ENCODE results near the gene BHLHE40.

Gene BHLHE40

DNA sequence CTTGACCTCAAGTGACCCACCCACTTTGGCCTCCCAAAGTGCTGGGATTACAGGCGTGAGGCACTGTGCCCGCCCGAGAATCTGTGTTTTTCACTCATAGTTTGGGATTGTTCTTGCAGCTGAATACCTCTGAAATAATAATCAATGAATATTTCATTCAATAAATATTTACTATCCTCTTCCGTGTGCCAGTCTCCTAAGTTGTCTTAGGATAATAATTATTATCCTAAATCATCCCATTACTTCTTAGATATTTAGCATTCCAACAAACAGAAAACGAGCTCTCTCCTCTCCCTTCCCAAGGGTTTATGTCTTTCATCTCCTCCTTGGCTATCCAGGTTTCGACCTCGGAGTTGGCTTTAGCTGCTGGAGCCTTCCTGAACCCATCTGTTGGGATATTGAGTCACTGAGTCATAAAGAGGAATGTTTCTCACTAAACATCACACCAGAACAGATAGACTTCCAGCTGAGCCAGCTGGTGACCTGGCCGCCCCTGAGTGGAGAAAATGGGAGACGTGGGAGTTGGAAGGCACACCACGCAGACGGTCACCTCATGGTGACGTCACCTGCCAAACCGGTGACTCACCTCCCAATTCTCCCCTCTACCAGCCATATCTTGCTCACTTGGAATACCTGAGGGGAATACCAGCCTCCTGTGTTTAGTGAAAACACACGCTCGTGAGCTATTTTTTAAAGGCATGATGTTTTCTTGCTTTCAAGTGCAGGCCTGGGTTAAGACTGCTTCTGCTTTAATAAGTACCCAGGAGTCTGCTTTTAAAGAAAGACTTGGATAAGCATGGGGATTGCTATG, 43.9 kb downstream of the BHLHE40 start (continued):
- TF ChIP-seq, protein P1, sequence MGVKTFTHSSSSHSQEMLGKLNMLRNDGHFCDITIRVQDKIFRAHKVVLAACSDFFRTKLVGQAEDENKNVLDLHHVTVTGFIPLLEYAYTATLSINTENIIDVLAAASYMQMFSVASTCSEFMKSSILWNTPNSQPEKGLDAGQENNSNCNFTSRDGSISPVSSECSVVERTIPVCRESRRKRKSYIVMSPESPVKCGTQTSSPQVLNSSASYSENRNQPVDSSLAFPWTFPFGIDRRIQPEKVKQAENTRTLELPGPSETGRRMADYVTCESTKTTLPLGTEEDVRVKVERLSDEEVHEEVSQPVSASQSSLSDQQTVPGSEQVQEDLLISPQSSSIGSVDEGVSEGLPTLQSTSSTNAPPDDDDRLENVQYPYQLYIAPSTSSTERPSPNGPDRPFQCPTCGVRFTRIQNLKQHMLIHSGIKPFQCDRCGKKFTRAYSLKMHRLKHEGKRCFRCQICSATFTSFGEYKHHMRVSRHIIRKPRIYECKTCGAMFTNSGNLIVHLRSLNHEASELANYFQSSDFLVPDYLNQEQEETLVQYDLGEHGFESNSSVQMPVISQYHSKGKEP (tag by site-specific recombination; IDR thresholded peaks at IDR 0.05), result no peak
- TF ChIP-seq GLIS2 (tag by site-specific recombination; IDR thresholded peaks at IDR 0.05) (peak; percentile 93), ZNF629 (tag by site-specific recombination; IDR thresholded peaks at IDR 0.05) (peak; percentile 99), ZNF768 (tag by site-specific recombination; IDR thresholded peaks at IDR 0.05) (no peak), ZNF335 (tag by site-specific recombination; conservative IDR thresholded peaks at IDR 0.05) (peak; percentile 24; the same call in 1 of the 2 replicates), ZNF791 (tag by site-specific recombination; IDR thresholded peaks at IDR 0.05) (no peak), KLF8 (tag by site-specific recombination; IDR thresholded peaks at IDR 0.05) (peak; percentile 94), ZNF112 (tag by site-specific recombination; IDR thresholded peaks at IDR 0.05) (no peak), ZNF175 (tag by site-specific recombination; IDR thresholded peaks at IDR 0.05) (no peak), ZNF2 (tag by site-specific recombination; IDR thresholded peaks at IDR 0.05) (0 out of 2 replicates have a peak, but pooled peaks have one; percentile 47), ZSCAN23 (tag by site-specific recombination; IDR thresholded peaks at IDR 0.05) (peak; percentile 92), HOXC10 (CRISPR knock-in tag; IDR thresholded peaks at IDR 0.05) (no peak), ZNF302 (tag by site-specific recombination; IDR thresholded peaks at IDR 0.05; ENCODE audit: low read depth) (no peak), PRDM1 (tag by site-specific recombination; IDR thresholded peaks at IDR 0.05) (peak; percentile 92), ZFP69B (tag by site-specific recombination; IDR thresholded peaks at IDR 0.05) (peak; percentile 78), ZNF19 (tag by site-specific recombination; IDR thresholded peaks at IDR 0.05; ENCODE audit: low read depth) (no peak), YY2 (tag by site-specific recombination; IDR thresholded peaks at IDR 0.05) (peak; percentile 33; the same call in 1 of the 2 replicates), ZNF544 (tag by site-specific recombination; IDR thresholded peaks at IDR 0.05) (no peak), ZNF341 (tag by site-specific recombination; IDR thresholded peaks at IDR 0.05; ENCODE audit: low read depth) (peak; percentile 65; the same call in 1 of the 2 replicates), ZNF157 (tag by site-specific recombination; IDR thresholded peaks at IDR 0.05) (no peak), REPIN1 (tag by site-specific recombination; IDR thresholded peaks at IDR 0.05; ENCODE audit: low read depth) (no peak), FEZF1 (tag by site-specific recombination; IDR thresholded peaks at IDR 0.05) (peak; percentile 69)
- TF ChIP-seq, protein P2, sequence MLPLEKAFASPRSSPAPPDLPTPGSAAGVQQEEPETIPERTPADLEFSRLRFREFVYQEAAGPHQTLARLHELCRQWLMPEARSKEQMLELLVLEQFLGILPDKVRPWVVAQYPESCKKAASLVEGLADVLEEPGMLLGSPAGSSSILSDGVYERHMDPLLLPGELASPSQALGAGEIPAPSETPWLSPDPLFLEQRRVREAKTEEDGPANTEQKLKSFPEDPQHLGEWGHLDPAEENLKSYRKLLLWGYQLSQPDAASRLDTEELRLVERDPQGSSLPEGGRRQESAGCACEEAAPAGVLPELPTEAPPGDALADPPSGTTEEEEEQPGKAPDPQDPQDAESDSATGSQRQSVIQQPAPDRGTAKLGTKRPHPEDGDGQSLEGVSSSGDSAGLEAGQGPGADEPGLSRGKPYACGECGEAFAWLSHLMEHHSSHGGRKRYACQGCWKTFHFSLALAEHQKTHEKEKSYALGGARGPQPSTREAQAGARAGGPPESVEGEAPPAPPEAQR (tag by site-specific recombination; IDR thresholded peaks at IDR 0.05), result no peak
- TF ChIP-seq, protein P3, sequence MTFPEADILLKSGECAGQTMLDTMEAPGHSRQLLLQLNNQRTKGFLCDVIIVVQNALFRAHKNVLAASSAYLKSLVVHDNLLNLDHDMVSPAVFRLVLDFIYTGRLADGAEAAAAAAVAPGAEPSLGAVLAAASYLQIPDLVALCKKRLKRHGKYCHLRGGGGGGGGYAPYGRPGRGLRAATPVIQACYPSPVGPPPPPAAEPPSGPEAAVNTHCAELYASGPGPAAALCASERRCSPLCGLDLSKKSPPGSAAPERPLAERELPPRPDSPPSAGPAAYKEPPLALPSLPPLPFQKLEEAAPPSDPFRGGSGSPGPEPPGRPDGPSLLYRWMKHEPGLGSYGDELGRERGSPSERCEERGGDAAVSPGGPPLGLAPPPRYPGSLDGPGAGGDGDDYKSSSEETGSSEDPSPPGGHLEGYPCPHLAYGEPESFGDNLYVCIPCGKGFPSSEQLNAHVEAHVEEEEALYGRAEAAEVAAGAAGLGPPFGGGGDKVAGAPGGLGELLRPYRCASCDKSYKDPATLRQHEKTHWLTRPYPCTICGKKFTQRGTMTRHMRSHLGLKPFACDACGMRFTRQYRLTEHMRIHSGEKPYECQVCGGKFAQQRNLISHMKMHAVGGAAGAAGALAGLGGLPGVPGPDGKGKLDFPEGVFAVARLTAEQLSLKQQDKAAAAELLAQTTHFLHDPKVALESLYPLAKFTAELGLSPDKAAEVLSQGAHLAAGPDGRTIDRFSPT (tag by site-specific recombination; IDR thresholded peaks at IDR 0.05), result peak; percentile 92
- TF ChIP-seq, protein P4, sequence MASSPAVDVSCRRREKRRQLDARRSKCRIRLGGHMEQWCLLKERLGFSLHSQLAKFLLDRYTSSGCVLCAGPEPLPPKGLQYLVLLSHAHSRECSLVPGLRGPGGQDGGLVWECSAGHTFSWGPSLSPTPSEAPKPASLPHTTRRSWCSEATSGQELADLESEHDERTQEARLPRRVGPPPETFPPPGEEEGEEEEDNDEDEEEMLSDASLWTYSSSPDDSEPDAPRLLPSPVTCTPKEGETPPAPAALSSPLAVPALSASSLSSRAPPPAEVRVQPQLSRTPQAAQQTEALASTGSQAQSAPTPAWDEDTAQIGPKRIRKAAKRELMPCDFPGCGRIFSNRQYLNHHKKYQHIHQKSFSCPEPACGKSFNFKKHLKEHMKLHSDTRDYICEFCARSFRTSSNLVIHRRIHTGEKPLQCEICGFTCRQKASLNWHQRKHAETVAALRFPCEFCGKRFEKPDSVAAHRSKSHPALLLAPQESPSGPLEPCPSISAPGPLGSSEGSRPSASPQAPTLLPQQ (tag by site-specific recombination; IDR thresholded peaks at IDR 0.05), result peak; percentile 55
- TF ChIP-seq, protein P5, sequence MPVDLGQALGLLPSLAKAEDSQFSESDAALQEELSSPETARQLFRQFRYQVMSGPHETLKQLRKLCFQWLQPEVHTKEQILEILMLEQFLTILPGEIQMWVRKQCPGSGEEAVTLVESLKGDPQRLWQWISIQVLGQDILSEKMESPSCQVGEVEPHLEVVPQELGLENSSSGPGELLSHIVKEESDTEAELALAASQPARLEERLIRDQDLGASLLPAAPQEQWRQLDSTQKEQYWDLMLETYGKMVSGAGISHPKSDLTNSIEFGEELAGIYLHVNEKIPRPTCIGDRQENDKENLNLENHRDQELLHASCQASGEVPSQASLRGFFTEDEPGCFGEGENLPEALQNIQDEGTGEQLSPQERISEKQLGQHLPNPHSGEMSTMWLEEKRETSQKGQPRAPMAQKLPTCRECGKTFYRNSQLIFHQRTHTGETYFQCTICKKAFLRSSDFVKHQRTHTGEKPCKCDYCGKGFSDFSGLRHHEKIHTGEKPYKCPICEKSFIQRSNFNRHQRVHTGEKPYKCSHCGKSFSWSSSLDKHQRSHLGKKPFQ (tag by site-specific recombination; IDR thresholded peaks at IDR 0.05), result peak; percentile 47; the same call in 1 of the 2 replicates
- TF ChIP-seq, protein P6, sequence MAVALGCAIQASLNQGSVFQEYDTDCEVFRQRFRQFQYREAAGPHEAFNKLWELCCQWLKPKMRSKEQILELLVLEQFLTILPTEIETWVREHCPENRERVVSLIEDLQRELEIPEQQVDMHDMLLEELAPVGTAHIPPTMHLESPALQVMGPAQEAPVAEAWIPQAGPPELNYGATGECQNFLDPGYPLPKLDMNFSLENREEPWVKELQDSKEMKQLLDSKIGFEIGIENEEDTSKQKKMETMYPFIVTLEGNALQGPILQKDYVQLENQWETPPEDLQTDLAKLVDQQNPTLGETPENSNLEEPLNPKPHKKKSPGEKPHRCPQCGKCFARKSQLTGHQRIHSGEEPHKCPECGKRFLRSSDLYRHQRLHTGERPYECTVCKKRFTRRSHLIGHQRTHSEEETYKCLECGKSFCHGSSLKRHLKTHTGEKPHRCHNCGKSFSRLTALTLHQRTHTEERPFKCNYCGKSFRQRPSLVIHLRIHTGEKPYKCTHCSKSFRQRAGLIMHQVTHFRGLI (tag by site-specific recombination; IDR thresholded peaks at IDR 0.05), result 0 out of 2 replicates have a peak, but pooled peaks have one; percentile 11

Measured in HEK293 (cell line).